Peyer's patch (tissue), 4 donors: Measurements from ENCODE around the gene CREBL2. TPM values are rescaled to one million over a fixed set of nuclear protein-coding genes. Genes with fewer than 3 reads are reported as not detected.
"Not testable (repeated sequence)": the region's sequence is repeated elsewhere in the genome, so short reads cannot be mapped to it uniquely, and the experiment has no call there.

Source experiments
- DNase-seq, 3 donors: peaks; one replicate each; pipeline ENCODE4 v3.0.0-alpha.2; 2017 to 2019
- H3K27ac ChIP-seq, 4 donors: fragments of 200-600 bp; sonication (generic); one replicate each; pipeline ENCODE4 v1.5.1; 2016 to 2019
- H3K27me3 ChIP-seq, 2 donors: fragments of 200-600 bp; sonication (generic); one replicate each; pipeline ENCODE4 v1.5.1; 2019
- H3K36me3 ChIP-seq, 3 donors: fragments of 200-600 bp; sonication (generic); one replicate each; pipeline ENCODE4 v1.5.1; 2016 to 2019
- H3K4me1 ChIP-seq, 4 donors: fragments of 200-600 bp; sonication (generic); one replicate each; pipeline ENCODE4 v1.5.1; 2016 to 2019
- H3K4me3 ChIP-seq, 4 donors: fragments of 200-600 bp; sonication (generic); 1 replicate in 3 of 4; 2 replicates in 1 of 4; pipeline ENCODE4 v1.5.1; 2016 to 2019; ENCODE audit warnings: mild to moderate bottlenecking in 1 of 4
- H3K9me3 ChIP-seq, 4 donors: fragments of 200-600 bp; sonication (generic); one replicate each; pipeline ENCODE4 v1.5.1; 2016 to 2019; ENCODE audit warnings: mild to moderate bottlenecking in 1 of 4
- POLR2A ChIP-seq, 2 donors: fragments of 450-650 bp; IDR thresholded peaks; one replicate each; pipeline ENCODE4 v1.5.1; 2017; ENCODE audit warnings: antibody characterized with exemption in 2 of 2, mild to moderate bottlenecking in 2 of 2, moderate library complexity in 2 of 2
- total RNA-seq, 4 donors: library from RNA; depleted of rRNA; stranded (reverse); fragments of >200 nt; gene quantifications; one replicate each; pipeline ENCODE4 v1.1.0, GENCODE V29; 2016
- TF ChIP-seq, protein P1 (sequence below), 6 experiments: fragments of 450-650 bp in 4 of 6; fragments of 200-600 bp in 2 of 6; sonication (generic) in 1 of 6; IDR thresholded peaks; one replicate each; pipeline ENCODE4 v1.5.1; 2017 to 2019; ENCODE audit warnings: antibody characterized with exemption in 6 of 6, mild to moderate bottlenecking in 3 of 6, moderate library complexity in 1 of 6

CREBL2 gene
- total RNA-seq, 4 donors from 2014 or later: 23.1 to 33.0 (median 27.6) TPM

- H3K27me3 ChIP-seq: no peaks in the 10 kb centered on the region
- no peak for TF ChIP-seq POLR2A (IDR thresholded peaks at IDR 0.05)
- TF ChIP-seq, protein P1, sequence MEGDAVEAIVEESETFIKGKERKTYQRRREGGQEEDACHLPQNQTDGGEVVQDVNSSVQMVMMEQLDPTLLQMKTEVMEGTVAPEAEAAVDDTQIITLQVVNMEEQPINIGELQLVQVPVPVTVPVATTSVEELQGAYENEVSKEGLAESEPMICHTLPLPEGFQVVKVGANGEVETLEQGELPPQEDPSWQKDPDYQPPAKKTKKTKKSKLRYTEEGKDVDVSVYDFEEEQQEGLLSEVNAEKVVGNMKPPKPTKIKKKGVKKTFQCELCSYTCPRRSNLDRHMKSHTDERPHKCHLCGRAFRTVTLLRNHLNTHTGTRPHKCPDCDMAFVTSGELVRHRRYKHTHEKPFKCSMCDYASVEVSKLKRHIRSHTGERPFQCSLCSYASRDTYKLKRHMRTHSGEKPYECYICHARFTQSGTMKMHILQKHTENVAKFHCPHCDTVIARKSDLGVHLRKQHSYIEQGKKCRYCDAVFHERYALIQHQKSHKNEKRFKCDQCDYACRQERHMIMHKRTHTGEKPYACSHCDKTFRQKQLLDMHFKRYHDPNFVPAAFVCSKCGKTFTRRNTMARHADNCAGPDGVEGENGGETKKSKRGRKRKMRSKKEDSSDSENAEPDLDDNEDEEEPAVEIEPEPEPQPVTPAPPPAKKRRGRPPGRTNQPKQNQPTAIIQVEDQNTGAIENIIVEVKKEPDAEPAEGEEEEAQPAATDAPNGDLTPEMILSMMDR (IDR thresholded peaks at IDR 0.05): no peak
Measured at GRCh38 chr12:12648951-12649650, 37.4 kb downstream of the CREBL2 start.

DNA sequence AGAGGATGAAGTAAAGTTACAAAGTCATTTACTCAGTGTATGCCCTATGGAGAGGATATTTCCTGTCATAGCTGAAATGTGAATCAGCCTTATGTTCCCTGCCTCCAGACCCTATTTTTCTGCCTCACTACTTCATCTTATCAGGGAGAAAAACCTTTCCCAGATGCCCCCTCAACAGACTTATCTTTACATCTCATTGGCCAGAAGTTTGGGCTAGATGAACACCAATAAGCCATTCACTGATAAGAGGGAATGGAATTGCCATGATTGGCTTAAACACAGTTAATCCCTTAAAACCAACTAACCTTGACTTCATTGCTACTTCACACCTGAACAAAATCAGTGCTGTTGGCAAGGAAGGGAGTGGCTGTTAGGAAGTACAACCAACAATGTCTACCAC lies 40.1 kb downstream of the CREBL2 start:
- Histone ChIP-seq H3K27me3 (no peaks in the 10 kb centered on the region), H3K36me3 (no peaks in the 10 kb centered on the region), H3K4me3 (no peak overlapping the region), H3K9me3 (peaks cover 0 to 23% (median 9%) of the 10 kb centered on the region in 4 donors), H3K4me1 (peaks cover 0 to 5% (median 0%) of the 10 kb centered on the region in 4 donors), H3K27ac (no peak overlapping the region)
- TF ChIP-seq, protein P1 (IDR thresholded peaks at IDR 0.05): no peak
- TF ChIP-seq POLR2A (IDR thresholded peaks at IDR 0.05): no peak
- DNase-seq: no peak

More at GRCh38 chr12:12648951-12649650, 37.4 kb downstream of the CREBL2 start:
- Histone ChIP-seq H3K9me3 (peaks cover 0 to 23% (median 9%) of the 10 kb centered on the region in 4 donors), H3K27ac (no peak overlapping the region), H3K4me3 (no peak overlapping the region), H3K36me3 (no peaks in the 10 kb centered on the region), H3K4me1 (no peaks in the 10 kb centered on the region)
- DNase-seq: no peak

DNA sequence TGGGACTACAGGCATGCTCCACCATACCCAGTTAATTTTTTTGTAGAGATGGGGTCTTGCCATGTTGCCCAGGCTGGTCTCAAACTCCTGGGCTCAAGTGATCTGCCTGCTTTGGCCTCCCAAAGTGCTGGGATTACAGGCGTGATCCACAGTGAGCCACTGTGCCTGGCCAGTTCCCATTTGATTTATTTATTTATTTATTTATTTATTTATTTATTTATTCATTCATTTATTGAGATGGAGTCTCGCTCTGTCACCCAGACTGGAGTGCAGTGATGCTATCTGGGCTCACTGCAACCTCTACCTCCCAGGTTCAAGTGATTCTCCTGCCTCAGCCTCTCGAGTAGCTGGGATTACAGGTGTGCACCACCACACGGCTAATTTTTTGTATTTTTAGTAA lies 41.0 kb downstream of the CREBL2 start:
- not testable (repeated sequence) for H3K27me3 ChIP-seq, DNase-seq, H3K36me3 ChIP-seq, H3K4me1 ChIP-seq, H3K4me3 ChIP-seq, H3K27ac ChIP-seq
- peaks cover 0 to 22% (median 9%) of the 10 kb centered on the region in 4 donors for H3K9me3 ChIP-seq

DNA sequence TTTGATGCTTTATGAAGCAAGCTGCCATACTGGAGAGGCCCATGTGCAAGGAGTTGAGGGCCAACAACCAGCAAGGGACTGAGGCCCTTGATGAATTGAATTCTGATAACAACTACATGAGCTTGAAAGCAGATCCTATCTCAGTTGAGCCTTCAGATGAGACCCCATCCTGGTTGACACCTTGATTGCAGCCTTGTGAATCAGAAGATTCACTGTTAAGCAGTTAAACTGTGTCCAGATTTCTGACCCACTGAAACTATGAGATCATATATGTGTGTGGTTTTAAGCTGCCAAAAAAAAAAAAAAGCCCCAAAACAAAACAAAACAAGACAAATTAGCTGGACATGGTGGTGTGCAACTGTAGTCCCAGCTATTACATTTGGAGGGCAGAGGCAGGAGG lies 42.2 kb downstream of the CREBL2 start:
- Histone ChIP-seq H3K27me3 (no peaks in the 10 kb centered on the region), H3K27ac (no peak overlapping the region), H3K36me3 (no peaks in the 10 kb centered on the region), H3K4me3 (no peak overlapping the region), H3K9me3 (peaks cover 0 to 10% (median 5%) of the 10 kb centered on the region in 4 donors), H3K4me1 (peaks cover 0 to 5% (median 0%) of the 10 kb centered on the region in 4 donors)
- TF ChIP-seq, protein P1 (IDR thresholded peaks at IDR 0.05): no peak
- no peak for TF ChIP-seq POLR2A (IDR thresholded peaks at IDR 0.05)
- DNase-seq: no peak

DNA sequence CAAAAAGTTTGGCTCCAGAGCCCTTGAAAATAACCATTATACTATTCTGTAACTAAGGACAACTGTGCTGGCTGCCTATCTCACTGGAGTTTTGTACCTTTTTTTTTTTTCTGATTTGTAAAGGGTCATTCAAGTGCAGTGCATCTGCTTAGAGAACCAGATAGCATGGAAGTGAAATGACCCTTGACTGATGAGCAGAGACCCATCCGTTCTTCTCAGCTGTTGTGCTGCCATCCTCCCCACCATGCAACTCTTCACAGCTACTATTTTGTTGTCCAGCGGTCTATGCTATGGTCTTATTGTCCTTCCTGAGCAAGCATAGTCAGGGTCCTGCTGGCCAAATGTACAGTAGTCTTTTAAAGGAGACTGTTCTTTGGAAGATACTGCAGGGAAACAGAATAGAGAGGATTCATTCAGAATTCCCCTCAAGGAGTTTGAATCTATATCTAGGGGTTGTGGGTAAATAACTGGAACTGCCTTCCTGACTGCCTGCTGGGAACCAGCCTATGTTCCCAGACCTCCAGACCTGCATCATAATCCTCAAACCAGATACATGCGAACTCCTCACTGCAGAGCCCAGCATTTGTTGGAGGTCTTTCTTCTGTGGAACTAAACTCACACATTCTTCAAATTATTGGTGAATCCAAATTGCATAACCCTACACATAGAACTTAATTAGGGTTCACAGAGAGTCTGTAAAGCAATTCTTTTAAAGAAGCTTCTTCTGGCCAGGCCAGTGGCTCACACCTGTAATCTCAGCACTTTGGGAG lies 43.2 kb downstream of the CREBL2 start:
- Histone ChIP-seq H3K4me3 (no peak overlapping the region), H3K36me3 (no peaks in the 10 kb centered on the region), H3K27me3 (no peaks in the 10 kb centered on the region), H3K27ac (no peak overlapping the region), H3K9me3 (peaks cover 0 to 3% (median 0%) of the 10 kb centered on the region in 4 donors), H3K4me1 (peaks cover 0 to 5% (median 0%) of the 10 kb centered on the region in 4 donors)
- TF ChIP-seq POLR2A (IDR thresholded peaks at IDR 0.05): no peak
- TF ChIP-seq, protein P1 (IDR thresholded peaks at IDR 0.05): no peak
- no peak for DNase-seq

GRCh38 chr12:12660201-12660600 lies 48.5 kb downstream of the CREBL2 start:
- Histone ChIP-seq H3K4me3 (no peak overlapping the region), H3K36me3 (no peaks in the 10 kb centered on the region), H3K9me3 (no peaks in the 10 kb centered on the region), H3K27me3 (no peaks in the 10 kb centered on the region), H3K27ac (no peak overlapping the region), H3K4me1 (peaks cover 0 to 5% (median 0%) of the 10 kb centered on the region in 4 donors)
- no peak for DNase-seq
- no peak for TF ChIP-seq POLR2A (IDR thresholded peaks at IDR 0.05)
- TF ChIP-seq, protein P1 (IDR thresholded peaks at IDR 0.05): no peak
